B cell (primary cell): ENCODE data around the gene PHF23. TPM values are rescaled to one million over a fixed set of nuclear protein-coding genes. Genes with fewer than 3 reads are reported as not detected.

ENCODE experiments used
- ATAC-seq: fragments of 200-7000 bp; cut with Tn5 transposase; one replicate; pipeline ENCODE4 v1.10.0; 2021; ENCODE audit warnings: low read depth, mild to moderate bottlenecking, moderate number of reproducible peaks, moderate library complexity
- CTCF ChIA-PET: fragments of 350-600 bp; sonication (Branson Sonifier 250); formaldehyde crosslinking; loops from one replicate; lab custom pipeline; 2021; ENCODE audit warnings: antibody characterized with exemption, inconsistent platforms; lab: Charles Lee
- POLR2A ChIA-PET: fragments of 350-600 bp; sonication (Branson Sonifier 250); formaldehyde crosslinking; loops from one replicate; lab custom pipeline; 2021; ENCODE audit warnings: antibody characterized with exemption; lab: Charles Lee
- DNase-seq: peaks from one replicate; pipeline ENCODE4 v3.0.0; 2013
- H2AFZ ChIP-seq: 2 replicates; pipeline ENCODE4 v1.6.1; 2012; ENCODE audit warnings: mild to moderate bottlenecking, low read depth, low read length; ENCODE audit not compliant: insufficient read depth, poor library complexity, severe bottlenecking
- H3K27ac ChIP-seq, 2 donors: 1 replicate in 1 of 2; 2 replicates in 1 of 2; pipeline ENCODE4 v1.5.1; 2012 to 2013; ENCODE audit warnings: low read length in 2 of 2, mild to moderate bottlenecking in 2 of 2, moderate library complexity in 1 of 2
- H3K27me3 ChIP-seq, 4 experiments: fragments of 200-600 bp in 1 of 4; sonication (generic) in 1 of 4; replicated peaks in 1 of 4; 1 replicate in 2 of 4; 2 replicates in 2 of 4; pipeline versions ENCODE4 v1.6.1 to v1.7.0; 2013 to 2016; ENCODE audit warnings: low read length in 3 of 4, mild to moderate bottlenecking in 2 of 4, mixed read lengths in 1 of 4, moderate library complexity in 1 of 4; ENCODE audit not compliant: insufficient read depth in 4 of 4, control insufficient read depth in 3 of 4; ENCODE audit errors: control extremely low read depth in 1 of 4
- H3K36me3 ChIP-seq, 2 experiments: replicated peaks in 1 of 2; 1 replicate in 1 of 2; 2 replicates in 1 of 2; pipeline versions ENCODE4 v1.6.1 to v1.7.1; 2013; ENCODE audit warnings: low read length in 1 of 2; ENCODE audit not compliant: insufficient read depth in 2 of 2, control insufficient read depth in 1 of 2; ENCODE audit errors: control extremely low read depth in 1 of 2, extremely low read depth in 1 of 2
- H3K4me1 ChIP-seq, 2 donors: fragments of 200-600 bp in 1 of 2; sonication (generic) in 1 of 2; 1 replicate in 1 of 2; 2 replicates in 1 of 2; pipeline versions ENCODE4 v1.5.1 to v1.6.1; 2013 to 2017; ENCODE audit warnings: low read length in 2 of 2; ENCODE audit not compliant: control insufficient read depth in 2 of 2, insufficient read depth in 2 of 2
- H3K4me2 ChIP-seq: replicated peaks from 2 replicates; pipeline ENCODE3; 2012; ENCODE audit warnings: mild to moderate bottlenecking, low read depth, low read length; ENCODE audit not compliant: poor library complexity, severe bottlenecking
- H3K4me3 ChIP-seq, 5 experiments: fragments of 200-600 bp in 1 of 5; sonication (generic) in 1 of 5; 1 replicate in 3 of 5; 2 replicates in 2 of 5; pipeline versions ENCODE4 v1.5.1 to v1.7.0; 2011 to 2016; ENCODE audit warnings: low read length in 4 of 5, mild to moderate bottlenecking in 4 of 5, low read depth in 2 of 5, control low read depth in 1 of 5, moderate library complexity in 1 of 5; ENCODE audit not compliant: insufficient read depth in 1 of 5; ENCODE audit errors: control extremely low read depth in 1 of 5, extremely low read depth in 1 of 5
- H3K79me2 ChIP-seq: fragments of 200-600 bp; sonication (generic); one replicate; pipeline ENCODE4 v1.6.0; 2016; ENCODE audit warnings: low read length; ENCODE audit not compliant: control insufficient read depth, insufficient read depth
- H3K9ac ChIP-seq: fragments of 200-600 bp; sonication (generic); 2 replicates; pipeline ENCODE4 v1.6.1; 2017; ENCODE audit warnings: mild to moderate bottlenecking, low read length, moderate library complexity
- H3K9me3 ChIP-seq, 3 donors: one replicate each; pipeline versions ENCODE4 v1.6.1 to v1.7.1; 2013; ENCODE audit warnings: low read length in 2 of 3; ENCODE audit not compliant: control insufficient read depth in 2 of 3, insufficient read depth in 1 of 3; ENCODE audit errors: control extremely low read depth in 1 of 3
- H4K20me1 ChIP-seq: 2 replicates; pipeline ENCODE4 v1.6.0; 2012; ENCODE audit warnings: mild to moderate bottlenecking, low read length; ENCODE audit not compliant: insufficient read depth, control insufficient read depth, poor library complexity, severe bottlenecking
- H3K27ac Mint-ChIP-seq: one replicate; pipeline ENCODE4 v1.8.0; 2021; ENCODE audit warnings: mixed read lengths
- H3K27me3 Mint-ChIP-seq: one replicate; pipeline ENCODE4 v1.8.0; 2021; ENCODE audit warnings: mixed read lengths
- H3K4me1 Mint-ChIP-seq: one replicate; pipeline ENCODE4 v1.8.0; 2021; ENCODE audit warnings: mixed read lengths
- H3K4me3 Mint-ChIP-seq: one replicate; pipeline ENCODE4 v1.8.0; 2021; ENCODE audit warnings: mixed read lengths
- H3K9me3 Mint-ChIP-seq: one replicate; pipeline ENCODE4 v1.8.0; 2022; ENCODE audit warnings: mixed read lengths; ENCODE audit not compliant: insufficient read depth
- CTCF ChIP-seq: fragments of 200-600 bp; IDR thresholded peaks from one replicate; pipeline ENCODE4 v1.8.0; 2022; ENCODE audit warnings: antibody characterized with exemption, mild to moderate bottlenecking
- EZH2 ChIP-seq: IDR thresholded peaks from 2 replicates; pipeline ENCODE4 v1.6.1; 2012; ENCODE audit warnings: borderline replicate concordance, low read depth, mild to moderate bottlenecking, moderate library complexity, low read length; ENCODE audit not compliant: insufficient read depth, poor library complexity, severe bottlenecking
- WGBS: methylation state at CpG from one replicate; pipeline ENCODE4 v1.1.5; 2013; ENCODE audit warnings: missing lambda C conversion rate; ENCODE audit not compliant: insufficient coverage; 5-methylcytosine and 5-hydroxymethylcytosine counted together
- intact Hi-C: fragments of 100-400 bp; cut with micrococcal nuclease; formaldehyde crosslinking; loops from one replicate; pipeline ENCODE4 v1.10.0; 2022
- polyA plus RNA-seq: library from polyadenylated mRNA; depleted of rRNA; stranded (reverse); fragments of >200 nt; gene quantifications from 2 replicates; pipeline ENCODE4 v1.2.3, GENCODE V29; 2012
- total RNA-seq, 2 donors: library from RNA; stranded (reverse); fragments of 120-200 nt in 1 of 2; gene quantifications; 1 replicate in 1 of 2; 2 replicates in 1 of 2; pipeline versions ENCODE4 v1.2.3 to v1.2.4, GENCODE V29; 2013 to 2022

PHF23 gene
- total and polyA plus RNA-seq, 2 donors (not counting 1 experiment from before 2014, with no cell fraction given) = 17.6 to 42.3 TPM

- Mint-ChIP-seq H3K4me3 (no peak overlapping the region), H3K27ac (no peak overlapping the region)
Measured at GRCh38 chr17:7285679-7286078, 46.4 kb upstream of the PHF23 start.

More at GRCh38 chr17:7285679-7286078, 46.4 kb upstream of the PHF23 start:
- peaks cover 44% of the 10 kb centered on the region for H3K27me3 Mint-ChIP-seq
- DNase-seq (no peak), ATAC-seq (no peak)
- H3K27me3 ChIP-seq = peaks cover 0 to 59% (median 14%) of the 10 kb centered on the region in 4 experiments
- H2AFZ ChIP-seq = no peak overlapping the region
- H3K4me3 ChIP-seq = no peak overlapping the region
- no peak overlapping the region for H3K27ac ChIP-seq
- H3K9me3 ChIP-seq = peaks cover 0 to 18% (median 0%) of the 10 kb centered on the region in 3 donors
- H4K20me1 ChIP-seq = no peaks in the 10 kb centered on the region
- intact Hi-C loops = no loop called here
- peaks cover 19 to 23% of the 10 kb centered on the region in 2 donors for H3K4me1 ChIP-seq
- H3K9me3 Mint-ChIP-seq = no peaks in the 10 kb centered on the region
- 93% methylated on average over 11 of the region's 12 CpGs for WGBS
- peaks cover 14% of the 10 kb centered on the region for H3K4me1 Mint-ChIP-seq
- H3K4me2 ChIP-seq = no peak overlapping the region
- POLR2A ChIA-PET = interaction anchor here (0.6 kb wide), 1 partner anchor 64 kb away, joined by 10 read pairs; no protein-coding TSS in a partner anchor
- TF ChIP-seq CTCF (no peak), EZH2 (no peak)
- no peaks in the 10 kb centered on the region for H3K79me2 ChIP-seq
- H3K36me3 ChIP-seq = no peaks in the 10 kb centered on the region
- no peak overlapping the region for H3K9ac ChIP-seq
- CTCF ChIA-PET = interaction anchor here (1.3 to 10.9 kb wide), 3 partner anchors 12 to 108 kb away, joined by 3 to 115 read pairs (median 4); no protein-coding TSS in a partner anchor
